HUES48 (cell line): Measurements from ENCODE around the gene SOCS6.

ENCODE experiments used
- H3K27ac ChIP-seq: one replicate; pipeline ENCODE4 v1.7.0; 2013; ENCODE audit warnings: low read depth, low read length, inconsistent platforms
- H3K27me3 ChIP-seq: 2 replicates; pipeline ENCODE4 v1.6.1; 2013; ENCODE audit warnings: mild to moderate bottlenecking, low read length; ENCODE audit not compliant: control insufficient read depth, insufficient read depth
- H3K36me3 ChIP-seq: 2 replicates; pipeline ENCODE4 v1.6.1; 2013; ENCODE audit warnings: low read length; ENCODE audit not compliant: control insufficient read depth, insufficient read depth
- H3K4me1 ChIP-seq: 2 replicates; pipeline ENCODE4 v1.6.1; 2013; ENCODE audit warnings: mild to moderate bottlenecking, low read length; ENCODE audit not compliant: control insufficient read depth, insufficient read depth
- H3K4me3 ChIP-seq: 2 replicates; pipeline ENCODE4 v1.5.1; 2013; ENCODE audit warnings: mild to moderate bottlenecking, low read depth, low read length
- H3K9ac ChIP-seq: 2 replicates; pipeline ENCODE4 v1.6.1; 2013; ENCODE audit warnings: mild to moderate bottlenecking, low read depth, low read length, moderate library complexity
- H3K9me3 ChIP-seq: 2 replicates; pipeline ENCODE4 v1.6.1; 2013; ENCODE audit warnings: low read length; ENCODE audit not compliant: control insufficient read depth, insufficient read depth

SOCS6 gene

DNA sequence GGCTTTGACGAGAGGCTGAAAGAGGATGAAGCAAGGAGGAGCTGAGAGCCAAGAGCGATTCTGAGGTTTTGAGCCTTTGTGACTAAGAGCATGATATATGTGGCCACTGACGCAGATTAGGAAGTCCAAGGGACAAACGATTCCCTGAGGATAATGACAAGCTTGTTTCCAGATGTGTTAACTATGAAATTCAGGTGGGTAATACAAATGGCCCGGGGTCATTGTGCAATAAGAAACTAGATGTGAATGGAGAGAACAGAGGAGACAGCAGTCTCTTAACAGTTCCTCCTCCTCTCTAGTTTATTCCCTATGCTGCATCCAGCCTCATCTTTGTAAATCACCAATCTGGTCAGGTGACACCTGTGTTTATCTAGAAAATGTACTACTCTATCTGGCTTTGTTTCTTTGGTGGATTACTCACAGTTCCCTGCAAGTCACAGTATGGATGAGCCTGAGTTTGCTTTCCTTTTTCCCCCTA, 84.2 kb downstream of the SOCS6 start:
- H3K4me1 ChIP-seq, result no peaks in the 10 kb centered on the region
- no peak overlapping the region for H3K4me3 ChIP-seq
- H3K9ac ChIP-seq, result no peak overlapping the region
- no peaks in the 10 kb centered on the region for H3K27me3 ChIP-seq
- H3K36me3 ChIP-seq, result no peaks in the 10 kb centered on the region
- H3K27ac ChIP-seq, result no peak overlapping the region
- no peaks in the 10 kb centered on the region for H3K9me3 ChIP-seq

DNA sequence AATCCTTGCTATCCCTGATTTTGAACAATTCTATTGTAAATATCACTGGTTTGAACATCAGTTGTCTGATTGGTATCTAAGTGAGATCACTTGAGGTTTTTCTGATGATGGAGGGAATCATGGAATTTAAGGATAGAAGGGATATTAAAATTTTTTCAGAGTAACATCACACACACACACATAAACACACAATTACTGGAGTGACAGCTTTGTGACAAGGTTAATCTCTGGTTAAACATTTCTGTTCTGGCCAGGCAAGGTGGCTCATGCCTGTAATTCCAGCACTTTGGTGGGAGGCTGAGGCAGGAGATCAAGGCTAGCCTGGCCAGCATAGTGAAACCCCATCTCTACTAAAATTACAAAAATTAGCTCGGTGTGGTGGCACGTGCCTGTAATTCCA, 85.3 kb downstream of the SOCS6 start:
- Histone ChIP-seq H3K9me3 (no peaks in the 10 kb centered on the region), H3K4me3 (no peak overlapping the region), H3K9ac (no peak overlapping the region), H3K27me3 (no peaks in the 10 kb centered on the region), H3K36me3 (no peaks in the 10 kb centered on the region), H3K4me1 (no peaks in the 10 kb centered on the region), H3K27ac (no peak overlapping the region)

DNA sequence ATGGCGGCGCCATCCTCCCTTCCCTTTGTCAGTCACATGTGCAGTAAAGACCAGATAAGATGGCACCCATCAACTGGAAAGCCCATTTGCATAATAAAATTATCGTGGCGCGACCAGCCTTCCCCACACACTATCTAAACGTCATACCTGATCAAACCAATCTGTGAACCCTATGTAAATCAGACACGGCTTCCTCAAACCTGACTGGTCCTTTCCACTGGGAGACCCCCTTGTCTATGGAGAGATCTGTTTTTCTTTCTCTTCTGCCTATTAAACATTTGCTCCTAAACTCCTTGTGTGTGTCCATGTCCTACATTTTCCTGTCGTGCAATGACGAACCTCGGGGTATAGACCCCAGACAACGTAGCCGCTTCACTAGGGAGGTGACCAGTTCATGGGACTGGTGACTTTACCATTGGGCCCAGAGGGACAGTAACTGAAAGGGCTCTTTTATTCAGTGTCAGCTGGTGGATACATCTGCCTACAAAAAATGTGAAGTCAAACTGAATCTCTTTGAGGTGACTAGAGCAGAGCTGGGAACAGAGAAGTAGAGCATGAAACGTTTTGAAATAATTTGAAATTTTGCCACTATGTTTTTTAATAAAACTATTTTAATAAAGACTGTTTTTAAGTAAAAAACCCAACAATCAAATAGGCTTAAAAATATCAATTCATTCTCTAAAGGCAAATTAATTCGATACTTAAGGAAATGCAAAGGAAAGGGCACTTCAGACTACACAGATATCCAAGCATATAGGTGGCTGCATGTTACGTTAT, 87.5 kb downstream of the SOCS6 start:
- H3K36me3 ChIP-seq, result no peaks in the 10 kb centered on the region
- no peaks in the 10 kb centered on the region for H3K27me3 ChIP-seq
- H3K9me3 ChIP-seq, result no peaks in the 10 kb centered on the region
- H3K4me3 ChIP-seq, result no peak overlapping the region
- no peak overlapping the region for H3K9ac ChIP-seq
- H3K4me1 ChIP-seq, result no peaks in the 10 kb centered on the region
- H3K27ac ChIP-seq, result peak overlapping the region; percentile 21

DNA sequence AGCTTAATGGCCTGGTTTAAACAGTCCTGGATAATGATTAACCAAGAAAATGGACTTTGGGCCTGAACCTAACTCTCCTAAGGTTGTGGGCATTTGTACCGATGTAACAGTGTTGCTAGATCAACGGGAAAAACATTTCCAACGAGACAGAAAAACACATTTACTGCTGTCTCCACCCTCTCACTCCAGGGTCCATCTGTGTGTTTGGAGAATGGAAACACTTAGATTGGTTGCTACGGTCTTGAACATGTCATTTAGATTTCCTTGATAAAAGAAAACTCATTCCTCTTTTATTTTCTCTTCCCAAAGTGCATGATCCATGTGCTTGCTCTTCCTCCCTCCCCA, 88.0 kb downstream of the SOCS6 start:
- H3K9me3 ChIP-seq, result no peaks in the 10 kb centered on the region
- no peaks in the 10 kb centered on the region for H3K4me1 ChIP-seq
- H3K4me3 ChIP-seq, result no peak overlapping the region
- H3K9ac ChIP-seq, result no peak overlapping the region
- no peaks in the 10 kb centered on the region for H3K27me3 ChIP-seq
- H3K27ac ChIP-seq, result no peak overlapping the region
- H3K36me3 ChIP-seq, result no peaks in the 10 kb centered on the region

DNA sequence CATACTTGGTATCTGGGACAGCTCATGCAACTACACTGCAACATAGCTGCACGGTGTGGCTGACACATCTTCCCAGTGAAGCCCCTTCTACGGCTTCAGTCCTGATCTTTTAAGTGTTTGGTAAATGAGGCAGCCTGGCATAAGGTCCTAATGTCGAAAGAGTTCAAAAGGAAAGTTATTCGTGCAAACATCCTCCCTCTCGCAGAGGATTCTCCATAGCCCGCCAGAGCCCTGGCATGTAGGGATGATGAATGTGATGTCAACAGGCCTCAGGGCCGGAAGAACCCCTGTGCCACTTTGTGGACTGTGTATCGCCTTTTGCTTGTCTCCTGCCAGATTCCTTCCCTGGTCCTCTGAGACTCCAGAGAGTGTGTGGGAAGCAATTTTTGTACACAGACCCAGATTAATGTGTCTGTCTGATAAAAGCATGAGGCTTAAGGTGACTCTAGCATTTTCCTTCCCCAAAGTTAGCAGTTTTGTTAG, 88.5 kb downstream of the SOCS6 start:
- H3K27ac ChIP-seq, result peak overlapping the region; percentile 32

DNA sequence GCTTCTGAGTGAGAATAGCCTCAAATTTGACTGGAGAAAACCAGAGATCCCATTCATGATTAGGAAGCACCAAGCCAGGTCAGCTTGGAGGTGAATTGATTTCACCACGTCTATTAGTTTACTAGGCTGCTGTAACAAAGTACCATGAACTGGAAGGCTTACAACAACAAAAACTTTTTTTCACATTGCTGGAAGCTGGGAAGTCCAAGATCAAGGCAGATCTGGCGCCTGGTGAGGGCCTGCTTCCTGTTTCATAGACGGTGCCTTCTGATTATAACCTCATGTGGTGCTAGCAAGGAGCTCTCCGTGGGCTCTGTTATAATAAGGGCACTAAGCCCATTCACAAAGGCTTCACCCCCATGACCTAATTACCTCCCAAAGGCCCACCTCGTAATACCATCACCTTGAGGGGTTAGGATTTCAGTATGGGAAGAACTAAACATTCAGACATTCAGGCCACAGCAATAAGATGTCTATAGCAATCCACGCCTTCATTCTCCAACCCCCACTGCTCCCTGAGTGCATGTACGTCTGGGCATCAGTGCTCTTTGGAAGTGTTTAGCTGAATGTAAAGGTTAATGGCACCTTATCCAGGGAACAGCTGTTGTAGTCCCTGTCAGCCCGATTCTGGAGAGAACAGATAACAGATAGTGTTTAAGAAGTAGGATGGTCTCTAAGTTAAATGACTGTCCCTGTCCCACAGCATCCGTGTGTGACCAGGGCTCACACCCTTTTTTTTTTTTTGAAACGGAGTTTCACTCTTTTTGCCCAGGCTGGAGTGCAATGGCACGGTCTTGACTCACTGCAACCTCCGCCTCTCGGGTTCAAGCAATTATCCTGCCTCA, 89.2 kb downstream of the SOCS6 start:
- no peak overlapping the region for H3K4me3 ChIP-seq
- H3K4me1 ChIP-seq, result no peaks in the 10 kb centered on the region
- H3K9ac ChIP-seq, result no peak overlapping the region
- no peaks in the 10 kb centered on the region for H3K9me3 ChIP-seq
- no peaks in the 10 kb centered on the region for H3K36me3 ChIP-seq
- no peaks in the 10 kb centered on the region for H3K27me3 ChIP-seq
- H3K27ac ChIP-seq, result no peak overlapping the region

More for the DNA sequence above, 88.5 kb downstream of the SOCS6 start:
- no peak overlapping the region for H3K4me3 ChIP-seq
- no peaks in the 10 kb centered on the region for H3K4me1 ChIP-seq
- H3K27me3 ChIP-seq, result no peaks in the 10 kb centered on the region
- no peak overlapping the region for H3K9ac ChIP-seq
- H3K36me3 ChIP-seq, result no peaks in the 10 kb centered on the region
- H3K9me3 ChIP-seq, result no peaks in the 10 kb centered on the region
